MM.1S (cell line): ENCODE data around the gene TOMM7.

Experiments
- DNase-seq: peaks from one replicate; pipeline ENCODE4 v3.0.0-alpha.2; 2015
- H2AFZ ChIP-seq: fragments of 300-600 bp; sonication (generic); 2 replicates; pipeline ENCODE4 v1.6.0; 2016; ENCODE audit warnings: antibody characterized with exemption, low read length
- H3F3A ChIP-seq: fragments of 300-600 bp; sonication (generic); 2 replicates; pipeline ENCODE4 v1.6.1; 2016; ENCODE audit warnings: mild to moderate bottlenecking, antibody characterized with exemption, low read length, moderate library complexity, mixed read lengths; ENCODE audit not compliant: insufficient read depth
- H3K27ac ChIP-seq: fragments of 300-600 bp; sonication (generic); 2 replicates; pipeline ENCODE4 v1.5.1; 2016; ENCODE audit warnings: mild to moderate bottlenecking, low read length
- H3K27me3 ChIP-seq: fragments of 300-600 bp; sonication (generic); replicated peaks from 2 replicates; pipeline ENCODE4 v1.6.0; 2016; ENCODE audit warnings: low read length; ENCODE audit not compliant: insufficient read depth
- H3K36me3 ChIP-seq: fragments of 300-600 bp; sonication (generic); replicated peaks from 2 replicates; pipeline ENCODE4 v1.6.1; 2016; ENCODE audit warnings: mild to moderate bottlenecking, low read length, mixed read lengths; ENCODE audit not compliant: insufficient read depth
- H3K4me1 ChIP-seq: fragments of 300-600 bp; sonication (generic); 2 replicates; pipeline ENCODE4 v1.6.1; 2016; ENCODE audit warnings: low read length, mixed read lengths
- H3K4me2 ChIP-seq: fragments of 300-600 bp; sonication (generic); 2 replicates; pipeline ENCODE4 v1.6.0; 2016; ENCODE audit warnings: low read depth, low read length
- H3K4me3 ChIP-seq: fragments of 300-600 bp; sonication (generic); 2 replicates; pipeline ENCODE4 v1.5.1; 2016; ENCODE audit warnings: low read length, mixed read lengths
- H3K79me2 ChIP-seq: fragments of 300-600 bp; sonication (generic); 2 replicates; pipeline ENCODE4 v1.6.1; 2016; ENCODE audit warnings: mixed run types, low read length, mixed read lengths
- H3K9ac ChIP-seq: fragments of 300-600 bp; sonication (generic); 2 replicates; pipeline ENCODE4 v1.6.1; 2016; ENCODE audit warnings: low read length, mixed read lengths
- H3K9me2 ChIP-seq: fragments of 300-600 bp; sonication (generic); replicated peaks from 2 replicates; pipeline ENCODE4 v1.6.1; 2016; ENCODE audit warnings: mild to moderate bottlenecking, low read length, mixed read lengths; ENCODE audit not compliant: insufficient read depth
- H3K9me3 ChIP-seq: fragments of 300-600 bp; sonication (generic); replicated peaks from 2 replicates; pipeline ENCODE4 v1.6.1; 2016; ENCODE audit warnings: mild to moderate bottlenecking, low read length, mixed read lengths; ENCODE audit not compliant: insufficient read depth
- H4K20me1 ChIP-seq: fragments of 300-600 bp; sonication (generic); 2 replicates; pipeline ENCODE4 v1.6.1; 2016; ENCODE audit warnings: mild to moderate bottlenecking, low read length, moderate library complexity, mixed read lengths; ENCODE audit not compliant: insufficient read depth
- EZH2 ChIP-seq: fragments of 300-600 bp; sonication (generic); optimal IDR thresholded peaks from 2 replicates; pipeline ENCODE3; 2017; ENCODE audit warnings: low read depth, mild to moderate bottlenecking, antibody characterized with exemption, low read length, mixed read lengths
- EZH2phosphoT487 ChIP-seq: fragments of 300-600 bp; sonication (generic); IDR thresholded peaks from 2 replicates; pipeline ENCODE4 v1.6.1; 2018; ENCODE audit warnings: antibody characterized with exemption, low read length
- TF ChIP-seq, protein P1 (sequence below): fragments of 300-600 bp; sonication (generic); IDR thresholded peaks from 2 replicates; pipeline ENCODE4 v1.5.1; 2016; ENCODE audit warnings: antibody characterized with exemption, low read length, mixed read lengths

The TOMM7 gene

DNA sequence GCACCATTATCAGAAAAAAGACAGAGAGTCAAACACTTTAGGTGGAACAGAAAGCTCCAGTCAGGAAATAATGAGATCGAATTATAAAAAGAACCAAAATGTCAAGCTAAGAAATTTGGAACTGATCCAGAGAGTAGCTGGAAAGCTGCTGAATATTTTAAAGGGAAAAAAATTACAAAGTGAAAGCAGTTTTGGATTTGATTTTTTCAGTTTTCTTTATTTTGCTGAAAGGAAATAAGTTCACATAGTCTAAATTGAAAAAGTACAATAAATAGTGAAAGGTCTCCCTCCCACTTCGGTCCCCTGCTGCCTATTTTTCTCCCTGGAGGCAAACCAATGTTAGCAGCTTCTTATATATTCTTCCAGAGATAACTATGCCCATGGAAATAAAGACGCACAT, 11.3 kb upstream of the TOMM7 start:
- no peaks in the 10 kb centered on the region for H3K36me3 ChIP-seq
- H3K9me3 ChIP-seq = no peaks in the 10 kb centered on the region
- no peak overlapping the region for H3K4me3 ChIP-seq
- no peaks in the 10 kb centered on the region for H3K27me3 ChIP-seq
- H3K9me2 ChIP-seq = no peaks in the 10 kb centered on the region
- H3F3A ChIP-seq = no peaks in the 10 kb centered on the region
- no peak overlapping the region for H3K4me2 ChIP-seq
- H3K27ac ChIP-seq = no peak overlapping the region
- no peaks in the 10 kb centered on the region for H4K20me1 ChIP-seq
- no peak overlapping the region for H2AFZ ChIP-seq
- no peak for DNase-seq
- TF ChIP-seq EZH2 = no peak
- no peak for TF ChIP-seq EZH2phosphoT487
- TF ChIP-seq, protein P1, sequence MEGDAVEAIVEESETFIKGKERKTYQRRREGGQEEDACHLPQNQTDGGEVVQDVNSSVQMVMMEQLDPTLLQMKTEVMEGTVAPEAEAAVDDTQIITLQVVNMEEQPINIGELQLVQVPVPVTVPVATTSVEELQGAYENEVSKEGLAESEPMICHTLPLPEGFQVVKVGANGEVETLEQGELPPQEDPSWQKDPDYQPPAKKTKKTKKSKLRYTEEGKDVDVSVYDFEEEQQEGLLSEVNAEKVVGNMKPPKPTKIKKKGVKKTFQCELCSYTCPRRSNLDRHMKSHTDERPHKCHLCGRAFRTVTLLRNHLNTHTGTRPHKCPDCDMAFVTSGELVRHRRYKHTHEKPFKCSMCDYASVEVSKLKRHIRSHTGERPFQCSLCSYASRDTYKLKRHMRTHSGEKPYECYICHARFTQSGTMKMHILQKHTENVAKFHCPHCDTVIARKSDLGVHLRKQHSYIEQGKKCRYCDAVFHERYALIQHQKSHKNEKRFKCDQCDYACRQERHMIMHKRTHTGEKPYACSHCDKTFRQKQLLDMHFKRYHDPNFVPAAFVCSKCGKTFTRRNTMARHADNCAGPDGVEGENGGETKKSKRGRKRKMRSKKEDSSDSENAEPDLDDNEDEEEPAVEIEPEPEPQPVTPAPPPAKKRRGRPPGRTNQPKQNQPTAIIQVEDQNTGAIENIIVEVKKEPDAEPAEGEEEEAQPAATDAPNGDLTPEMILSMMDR = no peak
- no peaks in the 10 kb centered on the region for H3K79me2 ChIP-seq
- H3K9ac ChIP-seq = no peak overlapping the region
- H3K4me1 ChIP-seq = no peaks in the 10 kb centered on the region

DNA sequence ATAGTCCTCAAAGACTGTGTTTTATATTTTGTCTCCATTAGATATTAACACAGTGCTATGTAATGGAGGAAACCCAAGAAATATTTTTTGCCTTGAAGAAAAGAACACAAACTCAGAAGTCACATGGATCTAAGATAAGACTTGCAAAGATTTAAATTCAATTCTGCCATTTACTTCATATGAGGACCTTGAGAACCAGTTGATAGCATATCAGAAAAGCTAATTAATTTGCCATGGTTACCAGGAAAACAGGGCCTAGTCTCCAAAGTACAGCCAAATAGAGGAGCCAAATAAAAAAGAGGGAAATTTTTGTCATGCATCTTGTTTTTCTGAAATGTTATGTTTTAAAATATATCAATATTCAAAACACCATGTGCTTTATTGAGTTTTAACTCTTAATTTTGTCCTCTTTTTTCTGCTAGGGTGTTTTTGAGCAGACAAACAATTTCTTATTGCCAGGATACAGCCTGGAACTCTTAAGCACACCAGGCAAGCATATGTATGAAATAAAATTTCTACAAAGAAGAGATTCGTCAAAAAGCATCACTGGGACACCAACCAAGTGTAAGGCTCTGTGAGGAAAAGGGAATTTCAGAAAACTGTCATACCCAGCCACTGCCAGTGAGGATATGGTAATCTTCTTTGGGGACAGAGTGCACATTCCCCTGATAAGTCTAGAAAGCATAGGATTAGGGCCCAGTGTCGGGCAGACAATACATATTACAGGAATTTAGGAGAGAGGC, 10.6 kb upstream of the TOMM7 start:
- Histone ChIP-seq H3K79me2 (no peaks in the 10 kb centered on the region), H2AFZ (no peak overlapping the region), H3K9me3 (no peaks in the 10 kb centered on the region), H3K36me3 (no peaks in the 10 kb centered on the region), H3K4me3 (no peak overlapping the region), H3K27me3 (no peaks in the 10 kb centered on the region), H3K4me1 (no peaks in the 10 kb centered on the region), H3K4me2 (no peak overlapping the region), H3K9me2 (no peaks in the 10 kb centered on the region), H3F3A (no peaks in the 10 kb centered on the region), H3K9ac (no peak overlapping the region), H3K27ac (no peak overlapping the region), H4K20me1 (no peaks in the 10 kb centered on the region)
- TF ChIP-seq, protein P1 = no peak
- TF ChIP-seq EZH2phosphoT487 (no peak), EZH2 (no peak)
- no peak for DNase-seq

DNA sequence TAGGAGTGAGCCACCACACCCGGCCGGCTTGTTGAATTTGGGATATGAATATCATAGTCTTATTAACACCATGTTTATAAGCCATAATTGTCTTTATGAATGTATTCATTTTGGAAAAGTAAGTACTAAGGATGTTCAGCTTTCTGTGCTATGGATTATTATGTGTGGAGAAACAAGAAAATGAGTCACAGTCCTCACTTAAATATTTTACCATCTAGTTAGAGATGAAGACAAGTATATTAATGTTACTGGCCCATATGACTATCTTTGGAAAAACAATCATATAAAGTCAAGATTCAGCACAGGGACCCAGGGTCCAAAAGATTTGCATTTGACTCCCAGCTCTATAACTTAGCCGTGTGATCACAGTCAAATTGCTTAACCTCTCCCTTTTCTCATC, 9.8 kb upstream of the TOMM7 start:
- H3K27ac ChIP-seq = no peak overlapping the region
- H3K36me3 ChIP-seq = no peaks in the 10 kb centered on the region
- H4K20me1 ChIP-seq = no peaks in the 10 kb centered on the region
- no peaks in the 10 kb centered on the region for H3K9me3 ChIP-seq
- H3K4me3 ChIP-seq = no peak overlapping the region
- no peak for DNase-seq
- H3K9me2 ChIP-seq = no peaks in the 10 kb centered on the region
- H3K4me1 ChIP-seq = no peaks in the 10 kb centered on the region
- no peak overlapping the region for H3K4me2 ChIP-seq
- H3K79me2 ChIP-seq = no peaks in the 10 kb centered on the region
- H3K9ac ChIP-seq = no peak overlapping the region
- no peak overlapping the region for H2AFZ ChIP-seq
- no peaks in the 10 kb centered on the region for H3F3A ChIP-seq
- TF ChIP-seq, protein P1 = no peak
- no peaks in the 10 kb centered on the region for H3K27me3 ChIP-seq
